Spleen (tissue), 7 donors: ENCODE results near the gene RPLP1.

Experiments used
- CTCF ChIP-seq, 11 experiments: fragments of 200-600 bp in 7 of 11; fragments of 450-650 bp in 4 of 11; sonication (generic) in 4 of 11; IDR thresholded peaks in 8 of 11; conservative IDR thresholded peaks in 3 of 11; 1 replicate in 7 of 11; 2 replicates in 4 of 11; pipeline versions ENCODE4 v1.4.0 to v1.8.0; 2016 to 2021; ENCODE audit warnings: antibody characterized with exemption in 11 of 11, inconsistent platforms in 4 of 11, mild to moderate bottlenecking in 1 of 11
- POLR2A ChIP-seq, 3 donors: fragments of 450-650 bp; IDR thresholded peaks; one replicate each; pipeline ENCODE4 v1.5.1; 2017; ENCODE audit warnings: antibody characterized with exemption in 3 of 3, mild to moderate bottlenecking in 1 of 3
- POLR2AphosphoS5 ChIP-seq, 3 donors: sonication (generic); formaldehyde crosslinking; IDR thresholded peaks; one replicate each; pipeline ENCODE4 v1.5.1; 2017; ENCODE audit warnings: antibody characterized with exemption in 3 of 3
- donor health status: DM: no; HTN: no; CAD: no; lungs with moderate emphysema.
- donor health status: DM: no; HTN: no; CAD: no.
- donor health status: DM: no; HTN: no; CAD: no.

DNA sequence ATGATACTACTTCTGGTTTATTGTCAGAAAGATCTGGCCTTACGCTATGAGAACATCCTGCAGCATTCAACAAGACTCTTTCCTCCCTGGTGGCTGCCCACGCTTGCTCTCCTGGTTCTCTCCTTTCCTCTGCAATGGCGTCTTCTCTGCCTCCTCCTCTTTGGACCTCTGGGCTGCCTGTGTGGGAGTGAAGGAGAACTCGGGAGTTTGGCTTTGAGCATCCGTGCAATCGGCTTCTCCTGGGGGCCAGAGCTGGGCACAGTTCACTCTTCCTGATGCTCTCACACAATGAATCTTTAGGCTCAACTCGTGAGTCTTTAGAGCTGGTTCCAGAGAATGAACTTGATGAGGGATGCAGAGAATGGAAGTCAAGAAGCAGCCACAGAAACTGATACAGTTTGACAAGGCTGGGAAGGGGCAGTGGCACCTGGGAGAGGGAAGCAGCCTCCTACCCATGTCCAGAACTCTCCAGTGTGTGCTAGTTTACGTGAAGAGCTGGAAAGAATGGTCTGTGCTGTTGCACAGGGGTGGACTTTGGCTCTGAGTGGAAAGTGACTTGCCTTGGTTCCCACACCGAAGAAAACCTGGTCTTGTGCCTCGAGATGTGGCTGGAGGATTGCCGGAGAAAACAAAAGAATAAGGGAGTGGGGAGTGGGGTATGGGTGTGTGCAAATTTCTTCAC lies 37.9 kb downstream of the RPLP1 start:
- TF ChIP-seq POLR2AphosphoS5 (IDR thresholded peaks at IDR 0.05), result no peak
- TF ChIP-seq CTCF (IDR thresholded peaks at IDR 0.05 in 8 of 11, conservative IDR thresholded peaks at IDR 0.05 in 3 of 11), result no peak
- TF ChIP-seq POLR2A (IDR thresholded peaks at IDR 0.05), result no peak
